Neural cell (in vitro differentiated cells): ENCODE measurements around the gene GNG10. TPM values are rescaled to one million over a fixed set of nuclear protein-coding genes. Genes with fewer than 3 reads are reported as not detected.

Experiments used
- H2AFZ ChIP-seq: fragments of 200-600, 300-800 bp; sonication (generic), shearing (Covaris generic); 2 replicates; pipeline ENCODE4 v1.6.0; 2014; ENCODE audit warnings: low read depth, mild to moderate bottlenecking, antibody characterized with exemption, low read length, moderate library complexity
- H3F3A ChIP-seq: fragments of 200-600 bp; shearing (Covaris generic); 2 replicates; pipeline ENCODE4 v1.6.1; 2016; ENCODE audit warnings: mild to moderate bottlenecking, moderate library complexity, mixed read lengths, antibody characterized with exemption, low read length; ENCODE audit not compliant: insufficient read depth, poor library complexity, severe bottlenecking
- H3K27ac ChIP-seq: fragments of 200-600, 300-800 bp; sonication (generic), shearing (Covaris generic); 2 replicates; pipeline ENCODE4 v1.5.1; 2014; ENCODE audit warnings: mild to moderate bottlenecking, low read length, moderate library complexity
- H3K27me3 ChIP-seq: fragments of 300-800, 200-600 bp; sonication (generic), shearing (Covaris generic); 2 replicates; pipeline ENCODE4 v1.6.0; 2014; ENCODE audit warnings: mild to moderate bottlenecking, low read depth, low read length, moderate library complexity; ENCODE audit not compliant: insufficient read depth
- H3K36me3 ChIP-seq: fragments of 300-800, 200-600 bp; sonication (generic), shearing (Covaris generic); 2 replicates; pipeline ENCODE4 v1.5.1; 2014; ENCODE audit warnings: mild to moderate bottlenecking, antibody characterized with exemption, low read length, moderate library complexity; ENCODE audit not compliant: insufficient read depth
- H3K4me2 ChIP-seq: fragments of 300-800, 200-600 bp; sonication (generic), shearing (Covaris generic); 2 replicates; pipeline ENCODE4 v1.6.0; 2014; ENCODE audit warnings: mild to moderate bottlenecking, low read length
- H3K4me3 ChIP-seq: fragments of 300-800, 200-600 bp; sonication (generic), shearing (Covaris generic); 2 replicates; pipeline ENCODE4 v1.5.1; 2014; ENCODE audit warnings: mild to moderate bottlenecking, low read length, moderate library complexity
- H3K79me2 ChIP-seq: fragments of 200-600 bp; shearing (Covaris generic); replicated peaks from 2 replicates; pipeline ENCODE4 v1.6.0; 2014; ENCODE audit warnings: mild to moderate bottlenecking, low read length, moderate library complexity; ENCODE audit not compliant: insufficient read depth
- H3K9ac ChIP-seq: fragments of 300-800, 200-600 bp; sonication (generic), shearing (Covaris generic); 2 replicates; pipeline ENCODE4 v1.6.1; 2016; ENCODE audit warnings: mild to moderate bottlenecking, low read length, mixed read lengths
- H3K9me2 ChIP-seq: fragments of 200-600 bp; shearing (Covaris generic); 2 replicates; pipeline ENCODE4 v1.6.1; 2016; ENCODE audit warnings: mild to moderate bottlenecking, low read length, mixed read lengths; ENCODE audit not compliant: insufficient read depth
- H3K9me3 ChIP-seq: fragments of 200-600, 300-800 bp; sonication (generic), shearing (Covaris generic); 2 replicates; pipeline ENCODE4 v1.6.1; 2016; ENCODE audit warnings: mild to moderate bottlenecking, mixed run types, low read length, moderate library complexity, mixed read lengths
- H4K20me1 ChIP-seq: fragments of 200-600 bp; shearing (Covaris generic); 2 replicates; pipeline ENCODE4 v1.6.1; 2016; ENCODE audit warnings: mild to moderate bottlenecking, mixed run types; ENCODE audit not compliant: insufficient read depth
- CTCF ChIP-seq: fragments of 450-650 bp; IDR thresholded peaks from 2 replicates; pipeline ENCODE4 v1.5.1; 2014; ENCODE audit warnings: antibody characterized with exemption, mild to moderate bottlenecking, moderate library complexity; ENCODE audit not compliant: poor library complexity, severe bottlenecking
- EP300 ChIP-seq: fragments of 450-650 bp; conservative IDR thresholded peaks from 2 replicates; pipeline ENCODE4 v1.6.1; 2014; ENCODE audit warnings: antibody characterized with exemption, mild to moderate bottlenecking, moderate library complexity; ENCODE audit not compliant: poor library complexity, severe bottlenecking
- EZH2 ChIP-seq: fragments of 200-600, 300-800 bp; shearing (Covaris generic), sonication (generic); IDR thresholded peaks from 2 replicates; pipeline ENCODE4 v1.6.1; 2014; ENCODE audit warnings: antibody characterized with exemption, low read length, borderline replicate concordance, mild to moderate bottlenecking; ENCODE audit not compliant: insufficient read depth, poor library complexity, severe bottlenecking
- MXI1 ChIP-seq: fragments of 450-650 bp; conservative IDR thresholded peaks from 2 replicates; pipeline ENCODE4 v1.6.1; 2014; ENCODE audit warnings: antibody characterized with exemption, mild to moderate bottlenecking; ENCODE audit not compliant: poor library complexity, severe bottlenecking
- POLR2AphosphoS5 ChIP-seq: IDR thresholded peaks from 2 replicates; pipeline ENCODE4 v1.6.1; 2012
- RAD21 ChIP-seq: fragments of 450-650 bp; conservative IDR thresholded peaks from 2 replicates; pipeline ENCODE4 v1.6.1; 2014; ENCODE audit warnings: antibody characterized with exemption, mild to moderate bottlenecking, moderate library complexity
- REST ChIP-seq: IDR thresholded peaks from 2 replicates; pipeline ENCODE4 v1.6.1; 2012; ENCODE audit warnings: borderline replicate concordance
- SMC3 ChIP-seq: fragments of 450-650 bp; conservative IDR thresholded peaks from 2 replicates; pipeline ENCODE4 v1.6.1; 2014; ENCODE audit warnings: antibody characterized with exemption, mild to moderate bottlenecking, moderate library complexity; ENCODE audit not compliant: poor library complexity
- TAF1 ChIP-seq: IDR thresholded peaks from 2 replicates; pipeline ENCODE4 v1.6.1; 2012; ENCODE audit warnings: low read depth
- polyA plus RNA-seq: library from polyadenylated mRNA; depleted of rRNA; stranded (reverse); fragments of >200 nt; gene quantifications from 2 replicates; pipeline ENCODE4 v1.2.3, GENCODE V29; 2014

GNG10 gene
- polyA plus RNA-seq, 1 donor from 2014 or later = 69.6 TPM

GRCh38 chr9:111621895-111622480, 39.4 kb upstream of the GNG10 start:
- Histone ChIP-seq H3K36me3 (no peaks in the 10 kb centered on the region), H3K9ac (no peak overlapping the region), H3K4me3 (no peak overlapping the region), H3K27me3 (no peaks in the 10 kb centered on the region), H2AFZ (no peak overlapping the region), H3F3A (no peaks in the 10 kb centered on the region), H3K9me3 (no peaks in the 10 kb centered on the region), H3K9me2 (no peaks in the 10 kb centered on the region), H3K79me2 (no peaks in the 10 kb centered on the region), H3K27ac (no peak overlapping the region), H3K4me2 (no peak overlapping the region), H4K20me1 (no peaks in the 10 kb centered on the region)
- TF ChIP-seq EP300 (no peak), MXI1 (no peak), CTCF (peak; percentile 22), RAD21 (no peak)

- Histone ChIP-seq H3K9me3 (no peaks in the 10 kb centered on the region), H2AFZ (no peak overlapping the region), H3K9ac (no peak overlapping the region), H3K27me3 (no peaks in the 10 kb centered on the region), H4K20me1 (no peaks in the 10 kb centered on the region), H3K4me3 (no peak overlapping the region), H3K9me2 (no peaks in the 10 kb centered on the region), H3K4me2 (no peak overlapping the region), H3F3A (no peaks in the 10 kb centered on the region), H3K27ac (no peak overlapping the region), H3K36me3 (no peaks in the 10 kb centered on the region), H3K79me2 (no peaks in the 10 kb centered on the region)
- TF ChIP-seq POLR2AphosphoS5 (no peak), REST (no peak), EZH2 (no peak), SMC3 (no peak), TAF1 (no peak), MXI1 (no peak), RAD21 (no peak), CTCF (no peak), EP300 (no peak)
Observed at GRCh38 chr9:111622626-111623025, 38.8 kb upstream of the GNG10 start.
